Measurements from ENCODE around the gene PLEKHD1.
"Not testable (repeated sequence)": the region's sequence is repeated elsewhere in the genome, so short reads cannot be mapped to it uniquely, and the experiment has no call there.

Gene PLEKHD1

GRCh38 chr14:69484444-69485314, at the start of gene PLEKHD1:
Gene PLEKHD1, plus strand, starts transcription at chr14:69484728. Its CDS starts 238 bp downstream, at chr14:69484966.
- DNase-seq = no peak

DNA sequence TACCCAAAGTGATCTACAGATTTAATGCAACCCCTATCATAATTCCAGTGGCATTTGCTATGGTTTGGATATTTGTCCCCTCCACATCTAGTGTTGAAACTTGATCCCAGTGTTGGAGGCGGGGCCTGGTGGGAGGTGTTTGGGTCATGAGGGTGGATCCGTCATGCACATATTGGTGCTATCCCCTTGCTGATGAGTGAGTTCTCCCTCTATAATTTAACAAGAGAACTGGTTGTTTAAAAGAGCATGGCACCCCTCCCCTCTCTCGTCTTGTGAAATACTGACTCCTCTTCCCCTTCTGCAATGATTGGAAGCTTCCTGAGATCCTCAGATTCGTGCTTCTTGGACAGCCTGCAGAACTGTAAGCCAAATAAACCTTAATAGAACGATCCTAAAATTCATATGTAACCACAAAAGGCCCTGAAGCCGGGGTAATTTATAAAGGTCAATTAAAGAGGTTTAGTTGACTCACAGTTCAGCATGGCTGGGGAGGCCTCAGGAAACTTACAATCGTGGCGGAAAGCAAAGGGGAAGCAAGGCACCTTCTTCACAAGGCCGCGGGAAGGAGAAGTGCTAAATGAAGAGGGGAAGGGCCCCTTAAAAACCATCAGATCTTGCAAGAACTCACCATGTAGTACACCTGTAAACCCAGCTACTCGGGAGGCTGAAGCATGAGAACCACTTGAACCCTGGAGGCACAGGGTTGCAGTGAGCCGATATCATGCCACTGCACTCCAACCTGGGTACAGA, 44.8 kb upstream of the PLEKHD1 start:
- peak; percentile 22 to 37 for DNase-seq

- DNase-seq = no peak
These were observed 42.6 kb upstream of the PLEKHD1 start for GRCh38 chr14:69441948-69442347.

DNA sequence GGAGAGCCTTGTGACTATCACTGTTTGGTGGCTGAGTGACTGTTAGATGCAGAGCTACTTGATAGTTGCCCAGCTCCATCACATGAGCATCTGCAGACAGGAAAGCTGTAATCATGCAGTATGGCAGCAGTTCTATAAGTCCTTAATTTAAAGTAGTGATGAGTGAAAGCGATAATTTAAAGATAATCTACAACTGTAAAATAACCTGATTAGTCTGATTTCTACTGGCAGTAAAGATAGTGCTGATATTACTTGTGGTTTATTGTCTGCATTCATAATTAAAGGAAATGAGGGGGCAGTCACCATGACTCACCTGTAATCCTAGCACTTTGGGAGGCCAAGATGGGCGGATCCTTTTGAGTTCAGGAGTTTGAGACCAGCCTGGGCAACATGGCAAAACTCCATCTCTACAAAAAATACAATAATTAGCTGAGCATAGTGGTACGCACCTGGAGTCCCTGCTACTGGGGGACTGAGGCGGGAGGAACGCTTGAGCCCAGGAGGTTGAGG, 41.2 kb upstream of the PLEKHD1 start:
- DNase-seq = no peak

DNA sequence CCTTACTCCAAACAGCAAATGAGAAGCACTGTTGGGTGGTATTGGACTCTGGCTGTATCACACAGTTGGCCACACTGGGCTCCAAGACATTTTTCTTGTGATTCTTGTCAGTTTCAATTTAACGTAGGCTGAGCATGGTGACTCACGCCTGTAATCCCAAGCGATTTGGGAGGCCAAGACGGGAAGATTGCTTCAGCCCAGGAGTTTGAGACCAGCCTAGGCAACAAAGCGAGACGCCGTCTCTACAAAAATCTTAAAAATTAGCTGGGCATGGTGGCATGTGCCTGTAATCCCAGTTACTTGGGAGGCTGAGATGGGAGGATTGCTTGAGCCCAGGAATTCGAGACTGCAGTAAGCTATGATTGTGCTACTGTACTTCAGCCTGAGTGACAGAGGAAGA, 35.3 kb upstream of the PLEKHD1 start:
- no peak for DNase-seq

DNA sequence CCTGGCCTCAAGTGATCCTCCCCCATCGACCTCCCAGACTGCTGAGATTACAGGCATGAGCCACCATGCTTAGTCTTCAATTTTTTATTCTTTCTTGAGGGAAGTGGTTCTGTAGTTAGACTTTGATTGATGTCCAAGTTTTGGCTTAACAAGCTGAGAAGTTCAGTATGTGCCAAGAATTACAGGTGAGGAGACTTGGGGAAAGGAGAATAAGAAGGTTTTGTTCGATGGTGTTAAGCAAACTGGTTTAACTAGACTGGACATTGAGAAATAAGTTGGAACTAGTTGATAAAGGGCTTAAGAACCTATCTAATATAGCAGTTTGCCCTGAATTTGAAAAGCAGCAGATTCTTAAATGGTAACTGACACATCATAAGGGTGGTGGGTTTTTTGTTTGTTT, 32.6 kb upstream of the PLEKHD1 start:
- DNase-seq = no peak

DNA sequence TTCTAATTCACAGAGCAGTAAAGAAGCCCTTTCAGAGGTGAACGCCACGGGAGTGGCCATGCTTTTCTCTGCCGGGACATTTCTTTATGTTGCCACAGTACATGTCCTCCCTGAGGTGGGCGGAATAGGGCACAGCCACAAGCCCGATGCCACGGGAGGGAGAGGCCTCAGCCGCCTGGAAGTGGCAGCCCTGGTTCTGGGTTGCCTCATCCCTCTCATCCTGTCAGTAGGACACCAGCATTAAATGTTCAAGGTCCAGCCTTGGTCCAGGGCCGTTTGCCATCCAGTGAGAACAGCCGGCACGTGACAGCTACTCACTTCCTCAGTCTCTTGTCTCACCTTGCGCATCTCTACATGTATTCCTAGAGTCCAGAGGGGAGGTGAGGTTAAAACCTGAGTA, 26.2 kb upstream of the PLEKHD1 start:
- no peak for DNase-seq

DNA sequence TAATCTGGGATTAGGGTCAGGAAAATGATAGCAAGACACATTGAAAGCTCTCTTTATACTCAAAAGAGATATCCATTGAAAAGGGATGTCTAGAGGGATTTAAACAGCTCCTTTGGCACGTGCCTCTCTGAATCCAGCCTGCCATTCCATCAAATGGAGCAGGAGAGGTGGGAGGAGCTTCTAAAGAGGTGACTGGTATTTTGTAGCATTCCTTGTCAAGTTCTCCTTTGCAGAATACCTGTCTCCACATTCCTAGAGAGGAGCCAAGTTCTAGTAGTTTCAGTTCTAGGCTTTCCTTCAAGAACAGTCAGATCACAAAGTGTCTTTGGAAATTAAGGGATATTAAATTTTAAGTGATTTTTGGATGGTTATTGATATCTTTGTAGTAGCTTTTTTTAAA, 25.4 kb upstream of the PLEKHD1 start:
- DNase-seq = no peak

DNA sequence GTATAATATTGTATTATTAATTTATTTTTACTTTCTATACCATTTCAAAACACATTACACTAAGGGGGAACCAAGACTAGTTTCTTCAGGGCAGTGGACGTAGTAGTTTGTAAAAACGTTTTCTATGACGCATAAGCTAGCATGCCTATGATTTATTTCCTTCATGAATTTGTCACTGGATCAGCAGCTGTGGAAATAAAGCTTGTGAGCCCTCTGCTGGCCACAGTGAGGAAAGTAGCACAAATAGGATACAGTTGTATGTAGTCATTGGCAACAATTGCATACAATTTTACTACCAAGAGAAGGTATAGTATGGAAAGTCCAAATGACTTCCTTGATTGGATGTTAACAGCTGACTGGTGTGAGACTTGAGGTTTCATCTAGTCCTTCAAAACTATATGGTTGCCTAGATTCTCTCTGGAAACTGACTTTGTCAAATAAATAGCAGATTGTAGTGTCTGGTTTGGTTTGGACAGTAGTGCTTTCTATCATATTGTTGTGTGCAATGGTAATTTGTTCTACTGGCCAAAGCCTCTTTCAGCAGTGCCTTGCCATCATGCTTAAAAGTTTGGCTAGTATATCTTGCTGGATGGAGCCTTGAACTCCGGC, 24.3 kb upstream of the PLEKHD1 start:
- DNase-seq = peak; percentile 74 to 84

DNA sequence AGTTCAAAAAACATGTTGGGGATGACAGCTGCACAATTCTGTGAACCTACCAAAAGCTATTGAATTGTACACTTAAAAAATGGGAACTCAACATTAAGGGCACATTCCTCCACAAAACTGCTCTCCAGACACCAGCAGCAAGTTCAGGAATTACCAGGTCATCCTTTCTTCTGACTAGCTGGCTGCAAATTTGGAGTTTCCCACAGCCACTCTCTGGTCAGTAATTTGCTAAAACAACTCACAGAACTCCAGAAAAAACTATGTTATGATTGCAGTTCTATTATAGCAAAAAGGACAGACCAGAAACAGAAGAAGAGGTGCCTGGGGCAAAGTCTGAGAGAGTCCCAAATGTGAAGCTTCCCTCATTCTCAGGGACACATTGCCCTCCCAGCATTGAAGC, 20.1 kb upstream of the PLEKHD1 start:
- no peak for DNase-seq

- DNase-seq = no peak
These were observed 19.7 kb upstream of the PLEKHD1 start for GRCh38 chr14:69464829-69465228.

GRCh38 chr14:69468949-69469348, 15.6 kb upstream of the PLEKHD1 start:
- peak; percentile 69 for DNase-seq

GRCh38 chr14:69471436-69471835, 13.1 kb upstream of the PLEKHD1 start:
- no peak for DNase-seq

- no peak for DNase-seq
These were observed 12.6 kb upstream of the PLEKHD1 start for GRCh38 chr14:69471916-69472315.

GRCh38 chr14:69473260-69473659, 11.3 kb upstream of the PLEKHD1 start:
- DNase-seq = no peak

- DNase-seq = no peak
These were observed 10.6 kb upstream of the PLEKHD1 start for GRCh38 chr14:69473946-69474345.

DNA sequence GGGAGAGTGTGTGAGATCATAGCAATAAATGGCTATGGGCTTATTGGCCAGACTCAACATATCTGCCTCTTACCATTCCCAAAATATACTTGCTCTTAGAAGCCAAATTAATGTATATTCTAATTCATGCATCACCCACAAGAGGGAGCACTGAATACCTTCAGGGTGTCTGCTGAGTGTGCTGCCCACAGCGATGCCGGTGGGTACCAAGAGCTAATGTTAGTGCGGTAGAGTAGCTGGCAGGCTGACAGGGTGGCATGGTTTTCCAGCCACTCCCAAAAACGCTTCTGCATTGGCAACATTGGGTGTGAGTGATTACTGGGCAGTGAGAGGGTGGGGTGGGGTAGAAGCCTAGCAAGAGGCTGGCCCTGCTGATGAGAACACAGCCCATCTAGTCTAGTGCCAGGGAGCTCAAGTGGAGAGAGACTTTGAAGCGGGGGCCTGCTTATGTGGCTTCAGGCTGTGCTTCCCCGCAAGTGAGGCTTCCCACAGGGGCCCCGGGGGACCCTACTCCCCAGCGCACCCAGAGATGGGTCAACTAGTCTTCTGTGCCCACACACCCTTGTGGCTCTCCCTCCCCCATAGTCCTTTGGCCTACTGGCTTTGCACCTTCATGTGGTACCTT, 9.2 kb upstream of the PLEKHD1 start:
- peak; percentile 51 to 73 for DNase-seq

DNA sequence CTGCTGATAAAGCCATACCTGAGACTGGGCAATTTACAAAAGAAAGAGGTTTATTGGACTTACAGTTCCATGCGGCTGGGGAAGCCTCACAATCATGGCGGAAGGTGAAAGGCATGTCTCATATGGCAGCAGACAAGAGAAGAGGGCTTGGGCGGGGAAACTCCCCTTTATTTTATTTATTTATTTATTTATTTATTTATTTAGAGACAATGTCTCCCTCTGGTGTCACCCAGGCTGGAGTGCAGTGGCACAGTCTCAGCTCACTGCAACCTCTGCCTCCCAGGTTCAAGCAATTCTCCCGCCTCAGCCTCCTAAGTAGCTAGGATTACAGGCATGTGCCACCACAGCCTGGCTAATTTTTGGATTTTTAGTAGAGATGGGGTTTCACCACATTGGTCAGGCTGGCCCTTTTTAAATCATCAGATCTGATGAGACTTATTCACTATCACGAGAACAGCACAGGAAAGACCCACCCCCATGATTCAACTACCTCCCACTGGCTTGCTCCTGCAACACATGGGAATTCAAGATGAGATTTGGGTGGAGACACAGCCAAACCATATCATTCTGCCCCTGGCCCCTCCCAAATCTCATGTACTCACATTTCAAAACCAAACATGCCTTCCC, 7.6 kb upstream of the PLEKHD1 start:
- peak in 1 of 2 experiments; percentile 2 for DNase-seq

DNA sequence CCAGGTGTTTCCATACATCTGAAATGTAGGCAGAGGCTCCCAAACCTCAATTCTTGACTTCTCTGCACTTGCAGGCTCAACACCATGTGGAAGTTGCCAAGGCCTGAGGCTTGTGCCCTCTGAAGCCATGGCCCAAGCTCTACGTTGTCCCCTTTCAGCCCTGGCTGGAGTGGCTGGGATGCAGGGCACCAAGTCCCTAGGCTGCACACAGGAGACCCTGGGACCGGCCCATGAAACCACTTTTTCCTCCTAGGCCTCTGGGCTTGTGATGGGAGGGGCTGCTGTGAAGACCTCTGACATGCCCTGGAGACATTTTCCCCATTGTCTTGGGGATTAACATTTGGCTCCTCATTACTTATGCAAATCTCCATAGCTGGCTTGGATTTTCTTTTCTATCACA, 6.5 kb upstream of the PLEKHD1 start:
- not testable (repeated sequence) for DNase-seq

- no peak for DNase-seq
These were observed 4.8 kb upstream of the PLEKHD1 start for GRCh38 chr14:69479696-69480095.

GRCh38 chr14:69480136-69480535, 4.4 kb upstream of the PLEKHD1 start:
- no peak for DNase-seq

DNA sequence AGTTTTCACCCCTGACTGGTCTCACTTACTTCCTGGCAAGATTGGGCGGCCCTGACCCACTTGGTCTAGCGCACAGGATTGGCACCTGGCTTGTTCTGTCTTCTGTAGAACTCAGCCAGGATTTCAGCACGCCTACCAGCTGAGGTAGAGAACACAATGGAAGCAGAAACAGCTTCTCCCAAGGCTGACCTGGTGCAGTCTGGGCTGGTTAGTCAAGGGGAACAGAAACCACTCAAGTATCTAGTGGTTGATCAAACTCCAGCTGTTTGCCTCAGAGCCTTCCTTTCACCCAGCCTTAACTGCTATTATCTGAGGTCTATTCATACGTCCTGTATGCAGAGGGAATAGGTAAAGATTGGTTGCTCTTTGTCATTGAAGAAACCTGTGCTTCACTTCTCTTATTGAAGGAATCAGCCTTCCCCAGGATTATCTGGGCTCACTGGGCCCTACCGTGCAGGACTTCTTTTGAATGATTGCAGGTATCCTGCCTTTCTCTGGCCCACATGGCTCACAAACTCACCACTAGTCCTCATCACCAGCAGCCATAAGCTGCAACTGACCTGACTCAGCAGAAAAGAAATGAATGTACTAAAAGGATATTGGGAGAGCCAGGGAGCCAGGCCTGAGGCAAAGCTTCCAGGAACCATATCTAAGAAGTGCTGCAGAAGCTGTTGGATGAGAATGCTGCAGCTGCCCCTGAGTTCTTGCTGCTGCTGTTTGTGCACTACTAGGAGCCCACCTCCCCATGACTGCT, 2.5 kb upstream of the PLEKHD1 start:
- DNase-seq = no peak

Measured in Kasumi-1 (cell line).